Psoas muscle (tissue), 8 donors: Measurements from ENCODE around the gene EIF1. TPM values are rescaled to one million over a fixed set of nuclear protein-coding genes. Genes with fewer than 3 reads are reported as not detected.

Experiments
- ATAC-seq, 4 donors: fragments of 200-7000 bp; cut with Tn5 transposase; one replicate each; pipeline ENCODE4 v1.9.1; 2020; ENCODE audit warnings: moderate library complexity in 3 of 4, mild to moderate bottlenecking in 2 of 4
- DNase-seq, 2 donors: peaks; one replicate each; pipeline ENCODE4 v3.0.0-alpha.2; 2020
- H3K27ac ChIP-seq: fragments of 200-600 bp; one replicate; pipeline ENCODE4 v1.8.0; 2022
- H3K27me3 ChIP-seq, 3 donors: fragments of 200-600 bp in 1 of 3; one replicate each; pipeline versions ENCODE4 v1.6.1 to v1.8.0; 2013 to 2022; ENCODE audit warnings: low read length in 2 of 3, mild to moderate bottlenecking in 2 of 3, moderate library complexity in 1 of 3; ENCODE audit not compliant: insufficient read depth in 3 of 3
- H3K36me3 ChIP-seq, 2 donors: fragments of 200-600 bp in 1 of 2; one replicate each; pipeline versions ENCODE4 v1.6.1 to v1.8.0; 2013 to 2022; ENCODE audit warnings: low read depth in 1 of 2, mild to moderate bottlenecking in 1 of 2, moderate library complexity in 1 of 2; ENCODE audit not compliant: insufficient read depth in 1 of 2
- H3K4me1 ChIP-seq: fragments of 200-600 bp; one replicate; pipeline ENCODE4 v1.8.0; 2022
- H3K4me3 ChIP-seq: fragments of 200-600 bp; one replicate; pipeline ENCODE4 v1.8.0; 2022; ENCODE audit warnings: mild to moderate bottlenecking
- H3K9me3 ChIP-seq: fragments of 200-600 bp; one replicate; pipeline ENCODE4 v1.8.0; 2022
- CTCF ChIP-seq: fragments of 200-600 bp; IDR thresholded peaks from one replicate; pipeline ENCODE4 v1.8.0; 2022; ENCODE audit warnings: antibody characterized with exemption
- whole genome bisulfite sequencing, 3 donors: extraction: QIAGEN DNeasy Blood & Tissue Kit; methylation state at CpG; one replicate each; pipeline versions ENCODE4 v1.1.6 to v1.1.7; 2013; 5-methylcytosine and 5-hydroxymethylcytosine counted together
- intact Hi-C, 2 donors: fragments of 100-400 bp; cut with DNase I; formaldehyde crosslinking; loops; one replicate each; pipeline versions ENCODE4 v1.11.0 to v1.14.2; 2022
- polyA plus RNA-seq, 3 donors: library from polyadenylated mRNA; stranded (reverse); fragments of 200-250 nt; gene quantifications; one replicate each; pipeline ENCODE4 v1.2.3, GENCODE V29; 2013
- total RNA-seq, 4 donors: library from RNA; stranded (reverse); fragmentation: NEBNext Ultra II Directional in 2 of 4; extraction: Animal tissue kit (Norgen Biotek cat#: 25700) in 2 of 4; gene quantifications; one replicate each; pipeline versions ENCODE4 v1.2.1 to v1.2.4, GENCODE V29; 2021 to 2023
- donor health status: healthy with polysubstance abuse.
- donor health status: DM: no; HTN: no; CAD: no; lungs with moderate emphysema.
- donor health status: Bipolar disorder and iron deficiency.
- donor health status: healthy.
- donor health status: DM: yes; HTN: yes; CAD: no.
- donor health status: DM: no; HTN: no; CAD: no.
- donor health status: DM: no; HTN: no; CAD: no.
- donor health status: DM: yes; HTN: yes; CAD: no.

The EIF1 gene
- total and polyA plus RNA-seq, 7 donors, result 1,399 to 2,724 (median 1,788) TPM

DNA sequence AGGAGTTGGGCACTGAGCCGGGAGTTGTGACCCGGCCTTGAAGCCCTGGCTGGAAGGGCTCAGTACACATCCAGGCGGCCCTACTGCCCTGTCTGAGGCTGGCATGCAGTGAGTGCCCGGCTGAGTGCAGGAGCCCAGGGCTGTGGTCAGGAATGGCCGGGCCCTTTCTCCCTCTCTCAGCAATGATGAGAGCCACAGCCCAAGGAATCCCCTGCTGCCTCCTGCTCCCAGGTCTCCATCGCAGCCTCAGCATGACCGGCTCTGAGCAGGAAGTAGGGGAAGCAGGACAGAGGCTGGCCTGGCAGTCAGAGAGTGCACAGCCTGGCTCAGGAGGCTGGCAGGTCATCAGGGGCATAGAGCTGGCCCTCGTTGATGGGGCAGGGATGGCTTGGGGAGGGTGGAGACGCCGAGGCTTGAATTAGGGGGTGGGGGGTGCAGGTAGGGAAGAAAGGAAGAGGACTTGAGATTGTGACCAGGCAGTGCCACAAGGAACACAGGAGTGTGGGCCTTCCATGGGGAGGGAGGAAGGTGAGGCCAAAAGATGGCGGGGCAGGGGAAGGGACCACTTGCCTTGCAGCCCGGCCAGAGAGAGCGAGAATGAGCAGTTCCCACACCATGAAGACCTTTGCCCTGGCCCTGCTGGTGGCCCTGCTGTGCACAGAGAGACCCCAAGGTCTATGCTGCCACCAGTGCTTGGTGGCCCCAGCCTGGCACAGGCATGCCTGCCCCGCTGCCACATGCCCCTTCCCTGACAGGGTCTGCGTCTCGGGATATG is 32.2 kb upstream of the EIF1 start:
- Histone ChIP-seq H3K9me3 (no peaks in the 10 kb centered on the region), H3K27me3 (no peaks in the 10 kb centered on the region), H3K4me3 (no peak overlapping the region), H3K4me1 (no peaks in the 10 kb centered on the region), H3K27ac (no peak overlapping the region), H3K36me3 (no peaks in the 10 kb centered on the region)
- TF ChIP-seq CTCF, result no peak
- DNase-seq (no peak), ATAC-seq (no peak)
- intact Hi-C loops, result no loop called here
- 83 to 89% (median 85%) methylated on average over 15 to 16 of the region's 16 CpGs for WGBS, 3 donors

DNA sequence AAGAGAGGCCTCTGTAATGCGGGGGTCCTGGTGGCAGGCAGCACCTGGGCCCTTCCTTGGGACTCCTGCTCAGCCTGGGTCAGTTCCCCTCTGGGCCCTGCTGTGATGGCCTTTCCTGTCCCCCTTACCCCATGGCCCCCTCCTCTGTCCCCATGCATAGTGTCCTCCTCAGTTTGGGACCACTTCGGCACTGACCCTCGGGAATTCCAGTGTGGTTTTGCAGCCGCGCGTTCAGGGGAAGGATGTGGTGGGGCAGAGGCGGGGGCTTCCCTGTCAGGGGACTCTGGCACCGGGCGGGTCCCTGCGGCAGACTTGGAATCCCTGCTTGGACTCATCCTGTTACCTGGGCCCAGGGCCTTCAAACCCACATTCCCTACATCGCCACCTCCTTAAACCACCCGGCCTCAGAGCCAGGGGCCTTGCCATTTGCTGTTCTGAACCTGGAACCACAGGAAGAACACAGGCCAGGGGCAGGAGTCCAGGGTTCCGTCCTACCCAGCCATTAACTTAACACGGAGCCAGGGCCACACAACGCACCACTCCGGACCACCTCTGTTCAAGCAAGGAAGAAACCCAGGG is 31.4 kb upstream of the EIF1 start:
- ATAC-seq (no peak), DNase-seq (peak in 1 of 2 donors; percentile 18)
- Histone ChIP-seq H3K4me1 (no peaks in the 10 kb centered on the region), H3K27ac (no peak overlapping the region), H3K4me3 (no peak overlapping the region), H3K9me3 (no peaks in the 10 kb centered on the region), H3K36me3 (no peaks in the 10 kb centered on the region), H3K27me3 (no peaks in the 10 kb centered on the region)
- TF ChIP-seq CTCF, result no peak
- intact Hi-C loops, result no loop called here
- 82 to 93% (median 84%) methylated on average over 16 of the region's 16 CpGs for WGBS, 3 donors

GRCh38 chr17:41657936-41658335 is 30.7 kb upstream of the EIF1 start:
- no peaks in the 10 kb centered on the region for H3K9me3 ChIP-seq
- H3K27ac ChIP-seq, result no peak overlapping the region
- intact Hi-C loops, result no loop called here
- no peak for TF ChIP-seq CTCF
- no peaks in the 10 kb centered on the region for H3K27me3 ChIP-seq
- WGBS, 3 donors, result 90 to 94% (median 94%) methylated on average over 12 of the region's 12 CpGs
- no peaks in the 10 kb centered on the region for H3K4me1 ChIP-seq
- peak in 1 of 2 donors; percentile 47 for DNase-seq
- no peak overlapping the region for H3K4me3 ChIP-seq
- ATAC-seq, result no peak
- H3K36me3 ChIP-seq, result no peaks in the 10 kb centered on the region

GRCh38 chr17:41658846-41659245 is 29.8 kb upstream of the EIF1 start:
- Histone ChIP-seq H3K4me1 (no peaks in the 10 kb centered on the region), H3K9me3 (no peaks in the 10 kb centered on the region), H3K4me3 (no peak overlapping the region), H3K36me3 (no peaks in the 10 kb centered on the region), H3K27ac (no peak overlapping the region), H3K27me3 (no peaks in the 10 kb centered on the region)
- intact Hi-C loops, result no loop called here
- 85 to 98% (median 92%) methylated on average over 3 to 5 of the region's 5 CpGs for WGBS, 3 donors
- ATAC-seq, result no peak
- DNase-seq, result peak in 1 of 2 donors; percentile 21
- no peak for TF ChIP-seq CTCF
